Smooth muscle cell (in vitro differentiated cells): ENCODE measurements around the gene CYP2U1. TPM values are rescaled to one million over a fixed set of nuclear protein-coding genes. Genes with fewer than 3 reads are reported as not detected.

Source experiments
- DNase-seq: peaks from one replicate; lab custom pipeline; 2025; ENCODE audit not compliant: unreplicated experiment; lab: John Stamatoyannopoulos, UW
- H2AFZ ChIP-seq: fragments of 200-600 bp; sonication (generic); 2 replicates; pipeline ENCODE4 v1.6.0; 2016; ENCODE audit warnings: antibody characterized with exemption, low read depth, mild to moderate bottlenecking
- H3F3A ChIP-seq: fragments of 200-600 bp; sonication (generic); 2 replicates; pipeline ENCODE4 v1.6.0; 2017; ENCODE audit warnings: antibody characterized with exemption, low read depth
- H3K27ac ChIP-seq: fragments of 200-600 bp; sonication (generic); 2 replicates; pipeline ENCODE4 v1.5.1; 2016; ENCODE audit warnings: low read depth, mild to moderate bottlenecking
- H3K27me3 ChIP-seq: fragments of 200-600 bp; sonication (generic); 2 replicates; pipeline ENCODE4 v1.6.1; 2016; ENCODE audit warnings: low read depth, mild to moderate bottlenecking
- H3K36me3 ChIP-seq: fragments of 200-600 bp; sonication (generic); 2 replicates; pipeline ENCODE4 v1.5.1; 2016; ENCODE audit warnings: low read depth
- H3K4me1 ChIP-seq: fragments of 200-600 bp; sonication (generic); 2 replicates; pipeline ENCODE4 v1.5.1; 2016; ENCODE audit warnings: low read depth
- H3K4me2 ChIP-seq: fragments of 200-600 bp; sonication (generic); 2 replicates; pipeline ENCODE4 v1.6.0; 2016; ENCODE audit warnings: mild to moderate bottlenecking
- H3K4me3 ChIP-seq: fragments of 200-600 bp; sonication (generic); 2 replicates; pipeline ENCODE4 v1.5.1; 2016; ENCODE audit warnings: mild to moderate bottlenecking
- H3K79me2 ChIP-seq: fragments of 200-600 bp; sonication (generic); 2 replicates; pipeline ENCODE4 v1.6.0; 2016; ENCODE audit warnings: low read depth, mild to moderate bottlenecking
- H3K9ac ChIP-seq: fragments of 200-600 bp; sonication (generic); 2 replicates; pipeline ENCODE4 v1.6.0; 2016; ENCODE audit warnings: low read depth
- H3K9me3 ChIP-seq: fragments of 200-600 bp; sonication (generic); replicated peaks from 2 replicates; pipeline ENCODE4 v1.5.1; 2016; ENCODE audit warnings: low read depth
- H4K20me1 ChIP-seq: fragments of 200-600 bp; sonication (generic); 2 replicates; pipeline ENCODE4 v1.6.0; 2016; ENCODE audit warnings: low read depth
- WGBS: methylation state at CpG from one replicate; pipeline ENCODE4 v1.1.7; 2016; ENCODE audit warnings: low lambda C conversion rate; 5-methylcytosine and 5-hydroxymethylcytosine counted together
- polyA plus RNA-seq: library from polyadenylated mRNA; unstranded; fragments of >200 nt; fragmentation: Nextera tagmentation; extraction: Ambion mirVana; gene quantifications from 2 replicates; pipeline ENCODE4 v1.2.1, GENCODE V29; 2016
- total RNA-seq: library from RNA; depleted of rRNA; stranded (reverse); fragments of >200 nt; gene quantifications from 2 replicates; pipeline ENCODE4 v1.2.3, GENCODE V29; 2014
- TF ChIP-seq, protein P1 (sequence below): fragments of 200-600 bp; sonication (generic); IDR thresholded peaks from 2 replicates; pipeline ENCODE4 v1.5.1; 2017; ENCODE audit warnings: borderline replicate concordance, mild to moderate bottlenecking, antibody characterized with exemption; ENCODE audit not compliant: insufficient read depth, poor library complexity, severe bottlenecking

Gene CYP2U1
- total and polyA plus RNA-seq, 2 experiments from 2014 or later = 1.9 to 4.4 TPM

- Histone ChIP-seq H3K79me2 (peaks cover 14% of the 10 kb centered on the region), H3K27ac (no peak overlapping the region)
These were observed 56.8 kb downstream of the CYP2U1 start for GRCh38 chr4:107987916-107988762.

GRCh38 chr4:107988763-107989035, 57.4 kb downstream of the CYP2U1 start:
- Histone ChIP-seq H2AFZ (peak overlapping the region; percentile 89), H3K4me2 (peak overlapping the region; percentile 90), H3K9me3 (no peaks in the 10 kb centered on the region), H3K27ac (no peak overlapping the region), H3K36me3 (no peaks in the 10 kb centered on the region), H3K9ac (no peak overlapping the region), H3K79me2 (peaks cover 19% of the 10 kb centered on the region), H3F3A (no peaks in the 10 kb centered on the region), H3K4me3 (peak overlapping the region; percentile 79), H3K4me1 (peaks cover 15% of the 10 kb centered on the region), H4K20me1 (peaks cover 18% of the 10 kb centered on the region), H3K27me3 (no peaks in the 10 kb centered on the region)
- TF ChIP-seq, protein P1, sequence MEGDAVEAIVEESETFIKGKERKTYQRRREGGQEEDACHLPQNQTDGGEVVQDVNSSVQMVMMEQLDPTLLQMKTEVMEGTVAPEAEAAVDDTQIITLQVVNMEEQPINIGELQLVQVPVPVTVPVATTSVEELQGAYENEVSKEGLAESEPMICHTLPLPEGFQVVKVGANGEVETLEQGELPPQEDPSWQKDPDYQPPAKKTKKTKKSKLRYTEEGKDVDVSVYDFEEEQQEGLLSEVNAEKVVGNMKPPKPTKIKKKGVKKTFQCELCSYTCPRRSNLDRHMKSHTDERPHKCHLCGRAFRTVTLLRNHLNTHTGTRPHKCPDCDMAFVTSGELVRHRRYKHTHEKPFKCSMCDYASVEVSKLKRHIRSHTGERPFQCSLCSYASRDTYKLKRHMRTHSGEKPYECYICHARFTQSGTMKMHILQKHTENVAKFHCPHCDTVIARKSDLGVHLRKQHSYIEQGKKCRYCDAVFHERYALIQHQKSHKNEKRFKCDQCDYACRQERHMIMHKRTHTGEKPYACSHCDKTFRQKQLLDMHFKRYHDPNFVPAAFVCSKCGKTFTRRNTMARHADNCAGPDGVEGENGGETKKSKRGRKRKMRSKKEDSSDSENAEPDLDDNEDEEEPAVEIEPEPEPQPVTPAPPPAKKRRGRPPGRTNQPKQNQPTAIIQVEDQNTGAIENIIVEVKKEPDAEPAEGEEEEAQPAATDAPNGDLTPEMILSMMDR = no peak
- DNase-seq = no peak
- 96% methylated on average over 5 of the region's 5 CpGs for WGBS

More at GRCh38 chr4:107987916-107988762, 56.8 kb downstream of the CYP2U1 start:
- WGBS = 91% methylated on average over 10 of the region's 10 CpGs
- H3F3A ChIP-seq = no peaks in the 10 kb centered on the region
- H3K4me2 ChIP-seq = no peak overlapping the region
- H2AFZ ChIP-seq = peak overlapping the region; percentile 89
- H3K9ac ChIP-seq = no peak overlapping the region
- H4K20me1 ChIP-seq = peaks cover 13% of the 10 kb centered on the region
- DNase-seq = no peak
- peaks cover 15% of the 10 kb centered on the region for H3K4me1 ChIP-seq
- TF ChIP-seq, protein P1 = no peak
- no peaks in the 10 kb centered on the region for H3K9me3 ChIP-seq
- H3K4me3 ChIP-seq = peak overlapping the region; percentile 79
- H3K36me3 ChIP-seq = no peaks in the 10 kb centered on the region
- no peaks in the 10 kb centered on the region for H3K27me3 ChIP-seq

- H3K4me2 ChIP-seq = peak overlapping the region; percentile 90
- H3K27ac ChIP-seq = no peak overlapping the region
- TF ChIP-seq, protein P1 = no peak
- H3K4me1 ChIP-seq = peaks cover 15% of the 10 kb centered on the region
- H3F3A ChIP-seq = no peaks in the 10 kb centered on the region
- H3K9me3 ChIP-seq = no peaks in the 10 kb centered on the region
- 35% methylated on average over 8 of the region's 8 CpGs for WGBS
- peak overlapping the region; percentile 15 for H3K9ac ChIP-seq
- no peak for DNase-seq
- no peaks in the 10 kb centered on the region for H3K36me3 ChIP-seq
- no peaks in the 10 kb centered on the region for H3K27me3 ChIP-seq
- peaks cover 20% of the 10 kb centered on the region for H3K79me2 ChIP-seq
- peaks cover 20% of the 10 kb centered on the region for H4K20me1 ChIP-seq
- H2AFZ ChIP-seq = peak overlapping the region; percentile 89
- H3K4me3 ChIP-seq = peak overlapping the region; percentile 79
These were observed 57.8 kb downstream of the CYP2U1 start for GRCh38 chr4:107989162-107989536.
